Astrocyte (in vitro differentiated cells and primary cell): Measurements from ENCODE around the gene MYO15B.

ENCODE experiments used
- EZH2 ChIP-seq: IDR thresholded peaks from 2 replicates; pipeline ENCODE4 v1.6.1; 2012; ENCODE audit warnings: mild to moderate bottlenecking, low read length, inconsistent platforms; ENCODE audit not compliant: insufficient read depth
- TF ChIP-seq, protein P1 (sequence below): IDR thresholded peaks from 2 replicates; pipeline ENCODE4 v1.5.1; 2011; ENCODE audit warnings: low read depth, mild to moderate bottlenecking, inconsistent platforms, low read length, moderate library complexity; ENCODE audit not compliant: insufficient read depth

DNA sequence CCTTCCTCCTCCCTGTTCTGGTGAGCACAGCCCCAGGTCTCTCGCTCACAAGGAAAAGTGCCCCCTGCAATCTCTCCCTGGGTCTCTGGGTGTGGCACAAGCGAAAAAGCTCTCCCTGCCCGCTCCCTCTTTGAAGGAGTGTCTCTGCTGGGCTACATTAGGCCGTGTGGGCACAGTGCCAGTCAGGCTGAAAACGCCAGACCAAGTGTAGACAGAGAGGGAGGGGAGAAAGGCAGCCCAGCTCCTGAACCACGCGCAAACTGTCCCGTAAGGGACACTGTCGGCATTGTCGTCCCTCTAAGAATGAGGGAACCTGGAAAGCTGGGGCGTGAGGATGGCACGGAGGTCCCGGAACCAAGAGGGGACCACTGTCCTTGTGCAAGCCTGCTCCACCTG is 49.5 kb downstream of the MYO15B start:
- TF ChIP-seq, protein P1, sequence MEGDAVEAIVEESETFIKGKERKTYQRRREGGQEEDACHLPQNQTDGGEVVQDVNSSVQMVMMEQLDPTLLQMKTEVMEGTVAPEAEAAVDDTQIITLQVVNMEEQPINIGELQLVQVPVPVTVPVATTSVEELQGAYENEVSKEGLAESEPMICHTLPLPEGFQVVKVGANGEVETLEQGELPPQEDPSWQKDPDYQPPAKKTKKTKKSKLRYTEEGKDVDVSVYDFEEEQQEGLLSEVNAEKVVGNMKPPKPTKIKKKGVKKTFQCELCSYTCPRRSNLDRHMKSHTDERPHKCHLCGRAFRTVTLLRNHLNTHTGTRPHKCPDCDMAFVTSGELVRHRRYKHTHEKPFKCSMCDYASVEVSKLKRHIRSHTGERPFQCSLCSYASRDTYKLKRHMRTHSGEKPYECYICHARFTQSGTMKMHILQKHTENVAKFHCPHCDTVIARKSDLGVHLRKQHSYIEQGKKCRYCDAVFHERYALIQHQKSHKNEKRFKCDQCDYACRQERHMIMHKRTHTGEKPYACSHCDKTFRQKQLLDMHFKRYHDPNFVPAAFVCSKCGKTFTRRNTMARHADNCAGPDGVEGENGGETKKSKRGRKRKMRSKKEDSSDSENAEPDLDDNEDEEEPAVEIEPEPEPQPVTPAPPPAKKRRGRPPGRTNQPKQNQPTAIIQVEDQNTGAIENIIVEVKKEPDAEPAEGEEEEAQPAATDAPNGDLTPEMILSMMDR, result no peak
- no peak for TF ChIP-seq EZH2
